SK-N-SH (cell line): ENCODE data around the gene UBE2L6. TPM values are rescaled to one million over a fixed set of nuclear protein-coding genes. Genes with fewer than 3 reads are reported as not detected.

Source experiments
- CTCF ChIA-PET: fragments of 300-600, 350-600 bp; formaldehyde crosslinking; extraction: SDS; loops from one replicate; lab custom pipeline; 2021; lab: Yijun Ruan, JAX
- POLR2A ChIA-PET: fragments of 350-600 bp; sonication (Branson Sonifier 250); formaldehyde crosslinking; extraction: SDS; loops from one replicate; lab custom pipeline; 2020; ENCODE audit warnings: antibody characterized with exemption, inconsistent platforms; lab: Yijun Ruan, JAX
- DNase-seq: peaks from one replicate; pipeline ENCODE4 v3.0.0; 2012
- H2AFZ ChIP-seq: fragments of 200-600 bp; sonication (generic); 2 replicates; pipeline ENCODE4 v1.8.1; 2016; ENCODE audit warnings: antibody characterized with exemption, mild to moderate bottlenecking, low read depth
- H3F3A ChIP-seq: fragments of 200-600 bp; sonication (generic); replicated peaks from 2 replicates; pipeline ENCODE3; 2016; ENCODE audit warnings: antibody characterized with exemption, mild to moderate bottlenecking; ENCODE audit not compliant: insufficient read depth
- H3K27ac ChIP-seq, 2 experiments: fragments of 200-500 bp in 1 of 2; fragments of 200-600 bp in 1 of 2; sonication (Bioruptor generic) in 1 of 2; sonication (generic), shearing (Covaris generic) in 1 of 2; 2 replicates each; pipeline versions ENCODE4 v1.5.1 to v1.6.1; 2014 to 2016; ENCODE audit warnings: low read depth in 2 of 2, inconsistent platforms in 1 of 2, low read length in 1 of 2, mild to moderate bottlenecking in 1 of 2, mixed read lengths in 1 of 2
- H3K27me3 ChIP-seq: fragments of 200-600 bp; sonication (generic), shearing (Covaris generic); 2 replicates; pipeline ENCODE4 v1.6.1; 2016; ENCODE audit warnings: mixed run types; ENCODE audit not compliant: insufficient read depth
- H3K36me3 ChIP-seq, 2 experiments: fragments of 200-500 bp in 1 of 2; fragments of 200-600 bp in 1 of 2; sonication (Bioruptor generic) in 1 of 2; sonication (generic) in 1 of 2; replicated peaks in 1 of 2; 2 replicates each; pipeline versions ENCODE3 to v1.5.1; 2014 to 2016; ENCODE audit warnings: low read length in 1 of 2, mild to moderate bottlenecking in 1 of 2; ENCODE audit not compliant: insufficient read depth in 2 of 2, control insufficient read depth in 1 of 2
- H3K4me1 ChIP-seq, 2 experiments: fragments of 200-500 bp in 1 of 2; fragments of 200-600 bp in 1 of 2; sonication (Bioruptor generic) in 1 of 2; sonication (generic), shearing (Covaris generic) in 1 of 2; 2 replicates each; pipeline versions ENCODE4 v1.5.1 to v1.6.1; 2014 to 2016; ENCODE audit warnings: low read depth in 1 of 2, low read length in 1 of 2, mixed run types in 1 of 2; ENCODE audit not compliant: insufficient read depth in 2 of 2, control insufficient read depth in 1 of 2
- H3K4me2 ChIP-seq: fragments of 200-600 bp; sonication (generic), shearing (Covaris generic); 2 replicates; pipeline ENCODE4 v1.6.1; 2017; ENCODE audit warnings: mixed run types
- H3K4me3 ChIP-seq, 2 experiments: fragments of 200-500 bp in 1 of 2; fragments of 200-600 bp in 1 of 2; sonication (Bioruptor generic) in 1 of 2; sonication (generic), shearing (Covaris generic) in 1 of 2; 2 replicates each; pipeline versions ENCODE4 v1.5.1 to v1.8.1; 2014 to 2016; ENCODE audit warnings: low read depth in 2 of 2, inconsistent platforms in 1 of 2, low read length in 1 of 2, mild to moderate bottlenecking in 1 of 2, mixed read lengths in 1 of 2, moderate library complexity in 1 of 2
- H3K79me2 ChIP-seq: fragments of 200-600 bp; sonication (generic); 2 replicates; pipeline ENCODE4 v1.8.1; 2017; ENCODE audit warnings: mild to moderate bottlenecking; ENCODE audit not compliant: insufficient read depth
- H3K9ac ChIP-seq: fragments of 200-600 bp; sonication (generic); 2 replicates; pipeline ENCODE4 v1.6.1; 2017; ENCODE audit warnings: mixed run types
- H3K9me2 ChIP-seq: fragments of 200-600 bp; sonication (generic); 2 replicates; pipeline ENCODE4 v1.6.1; 2017; ENCODE audit warnings: mixed run types
- H3K9me3 ChIP-seq: fragments of 200-600 bp; sonication (generic); 2 replicates; pipeline ENCODE4 v1.6.1; 2017; ENCODE audit warnings: mixed run types, mild to moderate bottlenecking, moderate library complexity
- H4K20me1 ChIP-seq: fragments of 200-600 bp; sonication (generic); 2 replicates; pipeline ENCODE4 v1.6.1; 2017; ENCODE audit warnings: mild to moderate bottlenecking, mixed run types; ENCODE audit not compliant: insufficient read depth
- CHD2 ChIP-seq: fragments of 150-350 bp; IDR thresholded peaks from 2 replicates; pipeline ENCODE4 v1.6.1; 2018; ENCODE audit warnings: low read length; ENCODE audit not compliant: partially characterized antibody
- CTCF ChIP-seq: fragments of 200-600 bp; sonication (generic); IDR thresholded peaks from 2 replicates; pipeline ENCODE4 v1.6.1; 2017; ENCODE audit warnings: antibody characterized with exemption, mild to moderate bottlenecking, moderate library complexity
- EZH2phosphoT487 ChIP-seq: fragments of 200-600 bp; sonication (generic); IDR thresholded peaks from 2 replicates; pipeline ENCODE4 v1.6.1; 2017; ENCODE audit warnings: low read depth, mixed run types, mild to moderate bottlenecking, antibody characterized with exemption, moderate library complexity, borderline replicate concordance
- FOSL2 ChIP-seq: IDR thresholded peaks from 2 replicates; pipeline ENCODE4 v1.4.0; 2012; ENCODE audit warnings: low read depth, mild to moderate bottlenecking, moderate library complexity, borderline replicate concordance
- IRF3 ChIP-seq: fragments of 150-350 bp; IDR thresholded peaks from 2 replicates; pipeline ENCODE4 v1.6.1; 2016; ENCODE audit warnings: mild to moderate bottlenecking, low read depth, low read length
- JUND ChIP-seq: IDR thresholded peaks from 2 replicates; pipeline ENCODE4 v1.4.0; 2012
- NFIC ChIP-seq: IDR thresholded peaks from 2 replicates; pipeline ENCODE4 v1.4.0; 2012; ENCODE audit warnings: borderline replicate concordance
- PBX3 ChIP-seq: IDR thresholded peaks from 2 replicates; pipeline ENCODE4; 2012
- RFX5 ChIP-seq: IDR thresholded peaks from 2 replicates; pipeline ENCODE4 v1.6.1; 2012; ENCODE audit warnings: mild to moderate bottlenecking, improper control_type of control experiment, low read length
- SMC3 ChIP-seq: IDR thresholded peaks from 2 replicates; pipeline ENCODE4 v1.6.1; 2012; ENCODE audit warnings: low read depth, low read length, improper control_type of control experiment
- TAF1 ChIP-seq: IDR thresholded peaks from 2 replicates; pipeline ENCODE4 v1.6.1; 2012; ENCODE audit warnings: low read depth, mild to moderate bottlenecking, low read length, moderate library complexity, borderline replicate concordance
- TCF12 ChIP-seq: IDR thresholded peaks from 2 replicates; pipeline ENCODE4 v1.4.0; 2012
- USF1 ChIP-seq: IDR thresholded peaks from 2 replicates; pipeline ENCODE4 v1.4.0; 2012; ENCODE audit warnings: low read depth, borderline replicate concordance
- ZBTB33 ChIP-seq: IDR thresholded peaks from 2 replicates; pipeline ENCODE4 v1.4.0; 2012; ENCODE audit warnings: low read depth, borderline replicate concordance
- WGBS: methylation state at CpG from one replicate; pipeline ENCODE4 v1.1.6; 2017; ENCODE audit warnings: low lambda C conversion rate; 5-methylcytosine and 5-hydroxymethylcytosine counted together
- polyA plus RNA-seq, 3 experiments: library from polyadenylated mRNA; depleted of rRNA; stranded (reverse); fragments of >200 nt; gene quantifications; 2 replicates each; pipeline ENCODE4 v1.2.3, GENCODE V29; 2012

Gene UBE2L6
- polyA plus RNA-seq, 1 of the 3 experiments (the other 2 are of a cell fraction) = 77.0 TPM

GRCh38 chr11:57614234-57614772, 46.8 kb upstream of the UBE2L6 start:
- Histone ChIP-seq H3K27me3 (peaks cover 29% of the 10 kb centered on the region), H3K9me3 (no peaks in the 10 kb centered on the region), H3K9ac (no peak overlapping the region), H3K4me1 (no peaks in the 10 kb centered on the region), H4K20me1 (no peaks in the 10 kb centered on the region), H3K4me3 (no peak overlapping the region), H2AFZ (no peak overlapping the region), H3F3A (no peaks in the 10 kb centered on the region), H3K36me3 (no peaks in the 10 kb centered on the region), H3K9me2 (no peaks in the 10 kb centered on the region), H3K79me2 (no peaks in the 10 kb centered on the region), H3K4me2 (no peak overlapping the region), H3K27ac (no peak overlapping the region)
- TF ChIP-seq IRF3 (no peak), FOSL2 (no peak), EZH2phosphoT487 (no peak), TAF1 (no peak), NFIC (no peak), RFX5 (no peak), CHD2 (no peak), ZBTB33 (no peak), CTCF (no peak), JUND (no peak), SMC3 (no peak), USF1 (no peak), TCF12 (no peak), PBX3 (no peak)
- WGBS = 60% methylated on average over 8 of the region's 10 CpGs
- no peak for DNase-seq
- ChIA-PET POLR2A (no interaction called here), CTCF (interaction anchor here (0.9 to 2.1 kb wide), 2 partner anchors 32 to 46 kb away, joined by 3 to 10 read pairs; partner anchors contain the start of gene UBE2L6)
